ENCODE data around the gene ZNF674. TPM values are rescaled to one million over a fixed set of nuclear protein-coding genes. Genes with fewer than 3 reads are reported as not detected.

ZNF674 gene
- 2.6 to 3.0 TPM (median 2.8 TPM) in 5 replicates for total RNA-seq (2022; extraction: Qiagen RNA extraction)

DNA sequence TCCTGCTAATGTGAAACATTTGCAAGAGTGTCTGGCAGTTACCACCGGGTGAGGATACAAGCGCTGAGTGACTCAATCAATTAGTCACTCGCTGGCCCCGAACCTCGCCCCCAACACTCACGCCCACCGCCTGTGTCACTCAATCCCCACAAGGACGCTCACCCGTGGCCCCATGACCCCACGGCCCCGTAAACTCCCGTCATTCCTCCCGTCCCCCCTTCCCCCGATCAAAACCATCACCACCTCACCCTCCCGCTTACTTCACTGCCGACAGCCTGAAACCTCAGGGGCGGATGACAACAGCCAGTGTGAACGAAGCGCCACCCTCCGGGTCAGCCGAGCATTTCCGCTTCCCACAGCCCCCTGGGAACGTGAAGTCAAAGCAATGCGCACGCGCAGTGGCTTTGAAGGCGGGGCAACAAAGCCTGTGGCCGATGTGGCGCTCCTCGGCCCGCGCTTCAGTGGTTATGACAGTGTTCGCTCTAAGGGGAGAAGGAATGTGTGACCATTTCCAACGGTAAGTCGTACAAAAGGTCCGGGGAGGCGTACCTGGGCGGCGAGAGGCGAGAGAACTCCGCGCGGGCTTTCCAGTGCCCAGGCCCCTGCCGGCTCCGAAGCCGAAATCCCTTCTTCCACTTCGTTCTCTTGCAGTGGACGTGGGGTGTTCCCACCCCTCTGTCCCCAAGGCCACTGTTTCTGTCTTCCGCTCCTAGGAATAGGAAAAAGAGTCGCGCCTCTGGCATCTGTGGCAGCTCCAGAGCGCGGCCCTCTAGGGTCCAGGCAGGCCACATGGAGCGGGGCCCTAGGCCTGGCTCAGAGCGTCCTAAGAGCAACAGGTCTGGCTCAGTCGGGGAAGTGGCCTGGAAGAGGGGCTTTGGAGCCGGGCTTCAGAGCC is at the start of gene ZNF674:
TSS of gene ZNF674 (minus strand) at position 311 of the 895 bp plus-strand sequence. CDS start 3,334 bp downstream, outside the sequence.

DNA sequence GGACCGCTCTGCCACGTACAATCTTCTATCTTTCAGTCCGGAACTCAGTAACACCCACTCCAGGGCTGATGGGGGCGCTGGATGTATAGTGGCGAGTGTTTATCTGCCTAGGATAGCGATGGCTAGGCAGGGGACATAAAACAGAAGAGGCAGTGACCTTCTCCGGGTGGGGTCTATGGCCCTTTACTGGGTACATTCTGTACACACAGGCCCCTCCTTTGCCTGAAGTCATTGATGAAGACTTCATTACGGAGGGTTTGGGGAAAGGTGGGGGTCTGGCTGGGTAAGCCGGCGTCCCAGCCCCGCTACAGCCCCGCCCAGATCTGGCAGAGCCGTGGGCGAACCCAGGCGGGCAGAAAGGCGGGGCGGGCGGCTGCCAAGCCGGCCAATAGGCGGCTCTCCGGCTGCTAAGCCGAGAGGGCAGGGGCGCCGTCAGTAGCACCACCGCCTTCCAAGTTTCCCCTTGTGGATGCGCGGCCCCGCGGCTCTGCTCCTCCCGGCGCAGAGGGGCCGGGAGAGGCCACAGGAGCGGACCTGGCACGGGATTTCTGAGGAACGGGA is 28.2 kb upstream of the ZNF674 start, which contains the start of gene CHST7:
TSS of gene CHST7 (plus strand) at position 435 of the 561 bp plus-strand sequence. CDS start 167 bp downstream, outside the sequence.

Other genes starting within 250 kb of the ZNF674 start
- gene CHST7, start 28.3 kb upstream of the ZNF674 start, total RNA-seq (2022; extraction: Qiagen RNA extraction), result 27.7 to 45.1 TPM (median 35.4 TPM) in 5 replicates
- 9.3 to 13.8 TPM (median 12.7 TPM) in 5 replicates for gene SLC9A7, start 213.7 kb upstream of the ZNF674 start, total RNA-seq (2022; extraction: Qiagen RNA extraction)

Measured in A549 treated with dexamethasone at 1 μM for 4 hours (cell line).